A549 (cell line): ENCODE results near the gene OCRL.
"Not testable (repeated sequence)": the region's sequence is repeated elsewhere in the genome, so short reads cannot be mapped to it uniquely, and the experiment has no call there.

Experiments used
- BHLHE40 ChIP-seq: IDR thresholded peaks from 2 replicates; pipeline ENCODE4 v1.6.1; 2012; ENCODE audit warnings: low read depth, low read length, inconsistent platforms
- FOSL2 ChIP-seq, 2 experiments: fragments of 450-650 bp in 1 of 2; fragments of >200 bp in 1 of 2; sonication (Bioruptor Twin) in 1 of 2; formaldehyde crosslinking; IDR thresholded peaks; 2 replicates each; pipeline versions ENCODE4 v1.5.0 to v1.6.1; 2016 to 2020; ENCODE audit warnings: mild to moderate bottlenecking in 1 of 2, moderate library complexity in 1 of 2
- FOXS1 ChIP-seq: fragments of 250-450 bp; sonication (Bioruptor Pico); IDR thresholded peaks from 2 replicates; pipeline ENCODE4 v1.5.0; 2020; ENCODE audit warnings: mild to moderate bottlenecking, moderate library complexity
- JUN ChIP-seq, 2 experiments: fragments of >200 bp; sonication (Bioruptor Twin); formaldehyde crosslinking; IDR thresholded peaks; 2 replicates in 1 of 2; 3 replicates in 1 of 2; pipeline ENCODE4 v1.6.1; 2016 to 2017
- JUNB ChIP-seq: fragments of >200 bp; sonication (Bioruptor Twin); formaldehyde crosslinking; IDR thresholded peaks from 2 replicates; pipeline ENCODE4 v1.6.1; 2016
- PHF8 ChIP-seq: fragments of 200-600 bp; sonication (generic); IDR thresholded peaks from 2 replicates; pipeline ENCODE4 v1.6.1; 2016; ENCODE audit warnings: low read depth, mild to moderate bottlenecking, antibody characterized with exemption, moderate library complexity, borderline replicate concordance
- POLR2A ChIP-seq: IDR thresholded peaks from 2 replicates; pipeline ENCODE4 v1.6.1; 2012; ENCODE audit warnings: mild to moderate bottlenecking, low read length
- RNF2 ChIP-seq: fragments of 200-600 bp; sonication (generic); IDR thresholded peaks from 2 replicates; pipeline ENCODE4 v1.6.1; 2016; ENCODE audit warnings: low read depth, mild to moderate bottlenecking, antibody characterized with exemption, moderate library complexity, borderline replicate concordance
- SMC3 ChIP-seq: fragments of >200 bp; sonication (Bioruptor Twin); formaldehyde crosslinking; IDR thresholded peaks from 3 replicates; pipeline ENCODE4 v1.6.1; 2018; ENCODE audit warnings: inconsistent platforms
- ZFP36 ChIP-seq: fragments of 450-650 bp; IDR thresholded peaks from 2 replicates; pipeline ENCODE4 v1.6.1; 2014; ENCODE audit warnings: borderline replicate concordance; ENCODE audit not compliant: partially characterized antibody
- TF ChIP-seq, protein P1 (sequence below): fragments of >200 bp; sonication (Bioruptor Twin); formaldehyde crosslinking; IDR thresholded peaks from 3 replicates; pipeline ENCODE4 v1.5.1; 2016
- TF ChIP-seq, protein P2 (sequence below): fragments of 450-650 bp; IDR thresholded peaks from 2 replicates; pipeline ENCODE4 v1.6.1; 2014; ENCODE audit warnings: antibody characterized with exemption
- TF ChIP-seq, protein P3 (sequence below): fragments of 250-450 bp; sonication (Bioruptor Pico); IDR thresholded peaks from 2 replicates; pipeline ENCODE4 v1.5.0; 2021; ENCODE audit warnings: mild to moderate bottlenecking, moderate library complexity, borderline replicate concordance
- TF ChIP-seq, protein P4 (sequence below): fragments of 200-600 bp; sonication (generic); IDR thresholded peaks from 2 replicates; pipeline ENCODE4 v1.6.1; 2016; ENCODE audit warnings: antibody characterized with exemption, mild to moderate bottlenecking, moderate library complexity

DNA sequence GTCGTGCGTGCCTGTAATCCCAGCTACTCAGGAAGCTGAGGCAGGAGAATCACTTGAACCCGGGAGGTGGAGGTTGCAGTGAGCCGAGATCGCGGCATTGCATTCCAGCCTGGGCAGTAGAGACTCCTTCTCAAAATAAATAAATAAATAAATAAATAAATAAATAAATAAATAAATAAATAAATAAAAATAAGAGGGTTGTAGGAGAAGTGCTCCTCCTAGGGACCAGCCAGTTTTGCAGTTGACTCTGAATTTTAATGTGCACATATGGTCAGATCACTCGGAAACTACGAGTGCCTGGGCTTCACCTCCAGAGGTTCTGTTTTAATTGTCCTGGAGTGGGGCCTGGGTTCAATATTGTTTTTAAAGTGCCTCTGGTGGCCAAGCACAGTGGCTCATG lies 14.8 kb downstream of the OCRL start:
- TF ChIP-seq FOXS1 (CRISPR knock-in tag); JUN (IDR thresholded peaks at IDR 0.05); RNF2; JUNB; POLR2A; BHLHE40; SMC3; ZFP36; PHF8; FOSL2 (IDR thresholded peaks at IDR 0.05); FOSL2 (CRISPR knock-in tag; IDR thresholded peaks at IDR 0.05): not testable (repeated sequence)
- TF ChIP-seq, protein P1, sequence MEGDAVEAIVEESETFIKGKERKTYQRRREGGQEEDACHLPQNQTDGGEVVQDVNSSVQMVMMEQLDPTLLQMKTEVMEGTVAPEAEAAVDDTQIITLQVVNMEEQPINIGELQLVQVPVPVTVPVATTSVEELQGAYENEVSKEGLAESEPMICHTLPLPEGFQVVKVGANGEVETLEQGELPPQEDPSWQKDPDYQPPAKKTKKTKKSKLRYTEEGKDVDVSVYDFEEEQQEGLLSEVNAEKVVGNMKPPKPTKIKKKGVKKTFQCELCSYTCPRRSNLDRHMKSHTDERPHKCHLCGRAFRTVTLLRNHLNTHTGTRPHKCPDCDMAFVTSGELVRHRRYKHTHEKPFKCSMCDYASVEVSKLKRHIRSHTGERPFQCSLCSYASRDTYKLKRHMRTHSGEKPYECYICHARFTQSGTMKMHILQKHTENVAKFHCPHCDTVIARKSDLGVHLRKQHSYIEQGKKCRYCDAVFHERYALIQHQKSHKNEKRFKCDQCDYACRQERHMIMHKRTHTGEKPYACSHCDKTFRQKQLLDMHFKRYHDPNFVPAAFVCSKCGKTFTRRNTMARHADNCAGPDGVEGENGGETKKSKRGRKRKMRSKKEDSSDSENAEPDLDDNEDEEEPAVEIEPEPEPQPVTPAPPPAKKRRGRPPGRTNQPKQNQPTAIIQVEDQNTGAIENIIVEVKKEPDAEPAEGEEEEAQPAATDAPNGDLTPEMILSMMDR, result not testable (repeated sequence)
- TF ChIP-seq, protein P2, sequence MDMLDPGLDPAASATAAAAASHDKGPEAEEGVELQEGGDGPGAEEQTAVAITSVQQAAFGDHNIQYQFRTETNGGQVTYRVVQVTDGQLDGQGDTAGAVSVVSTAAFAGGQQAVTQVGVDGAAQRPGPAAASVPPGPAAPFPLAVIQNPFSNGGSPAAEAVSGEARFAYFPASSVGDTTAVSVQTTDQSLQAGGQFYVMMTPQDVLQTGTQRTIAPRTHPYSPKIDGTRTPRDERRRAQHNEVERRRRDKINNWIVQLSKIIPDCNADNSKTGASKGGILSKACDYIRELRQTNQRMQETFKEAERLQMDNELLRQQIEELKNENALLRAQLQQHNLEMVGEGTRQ, result not testable (repeated sequence)
- TF ChIP-seq, protein P3, sequence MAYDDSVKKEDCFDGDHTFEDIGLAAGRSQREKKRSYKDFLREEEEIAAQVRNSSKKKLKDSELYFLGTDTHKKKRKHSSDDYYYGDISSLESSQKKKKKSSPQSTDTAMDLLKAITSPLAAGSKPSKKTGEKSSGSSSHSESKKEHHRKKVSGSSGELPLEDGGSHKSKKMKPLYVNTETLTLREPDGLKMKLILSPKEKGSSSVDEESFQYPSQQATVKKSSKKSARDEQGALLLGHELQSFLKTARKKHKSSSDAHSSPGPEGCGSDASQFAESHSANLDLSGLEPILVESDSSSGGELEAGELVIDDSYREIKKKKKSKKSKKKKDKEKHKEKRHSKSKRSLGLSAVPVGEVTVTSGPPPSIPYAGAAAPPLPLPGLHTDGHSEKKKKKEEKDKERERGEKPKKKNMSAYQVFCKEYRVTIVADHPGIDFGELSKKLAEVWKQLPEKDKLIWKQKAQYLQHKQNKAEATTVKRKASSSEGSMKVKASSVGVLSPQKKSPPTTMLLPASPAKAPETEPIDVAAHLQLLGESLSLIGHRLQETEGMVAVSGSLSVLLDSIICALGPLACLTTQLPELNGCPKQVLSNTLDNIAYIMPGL (CRISPR knock-in tag), result not testable (repeated sequence)
- TF ChIP-seq, protein P4, sequence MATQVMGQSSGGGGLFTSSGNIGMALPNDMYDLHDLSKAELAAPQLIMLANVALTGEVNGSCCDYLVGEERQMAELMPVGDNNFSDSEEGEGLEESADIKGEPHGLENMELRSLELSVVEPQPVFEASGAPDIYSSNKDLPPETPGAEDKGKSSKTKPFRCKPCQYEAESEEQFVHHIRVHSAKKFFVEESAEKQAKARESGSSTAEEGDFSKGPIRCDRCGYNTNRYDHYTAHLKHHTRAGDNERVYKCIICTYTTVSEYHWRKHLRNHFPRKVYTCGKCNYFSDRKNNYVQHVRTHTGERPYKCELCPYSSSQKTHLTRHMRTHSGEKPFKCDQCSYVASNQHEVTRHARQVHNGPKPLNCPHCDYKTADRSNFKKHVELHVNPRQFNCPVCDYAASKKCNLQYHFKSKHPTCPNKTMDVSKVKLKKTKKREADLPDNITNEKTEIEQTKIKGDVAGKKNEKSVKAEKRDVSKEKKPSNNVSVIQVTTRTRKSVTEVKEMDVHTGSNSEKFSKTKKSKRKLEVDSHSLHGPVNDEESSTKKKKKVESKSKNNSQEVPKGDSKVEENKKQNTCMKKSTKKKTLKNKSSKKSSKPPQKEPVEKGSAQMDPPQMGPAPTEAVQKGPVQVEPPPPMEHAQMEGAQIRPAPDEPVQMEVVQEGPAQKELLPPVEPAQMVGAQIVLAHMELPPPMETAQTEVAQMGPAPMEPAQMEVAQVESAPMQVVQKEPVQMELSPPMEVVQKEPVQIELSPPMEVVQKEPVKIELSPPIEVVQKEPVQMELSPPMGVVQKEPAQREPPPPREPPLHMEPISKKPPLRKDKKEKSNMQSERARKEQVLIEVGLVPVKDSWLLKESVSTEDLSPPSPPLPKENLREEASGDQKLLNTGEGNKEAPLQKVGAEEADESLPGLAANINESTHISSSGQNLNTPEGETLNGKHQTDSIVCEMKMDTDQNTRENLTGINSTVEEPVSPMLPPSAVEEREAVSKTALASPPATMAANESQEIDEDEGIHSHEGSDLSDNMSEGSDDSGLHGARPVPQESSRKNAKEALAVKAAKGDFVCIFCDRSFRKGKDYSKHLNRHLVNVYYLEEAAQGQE, result not testable (repeated sequence)
